OCI-LY7 (cell line): Measurements from ENCODE around the gene IGSF21.

Source experiments
- EZH2phosphoT487 ChIP-seq: fragments of 200-600 bp; sonication (generic); IDR thresholded peaks from 2 replicates; pipeline ENCODE4 v1.6.1; 2018; ENCODE audit warnings: low read depth, borderline replicate concordance, mild to moderate bottlenecking, mixed run types, antibody characterized with exemption, low read length, moderate library complexity, mixed read lengths
- TF ChIP-seq, protein P1 (sequence below): fragments of 200-600 bp; sonication (generic); conservative IDR thresholded peaks from 2 replicates; pipeline ENCODE4 v1.5.1; 2014; ENCODE audit warnings: mild to moderate bottlenecking, antibody characterized with exemption, low read length, moderate library complexity, mixed read lengths

DNA sequence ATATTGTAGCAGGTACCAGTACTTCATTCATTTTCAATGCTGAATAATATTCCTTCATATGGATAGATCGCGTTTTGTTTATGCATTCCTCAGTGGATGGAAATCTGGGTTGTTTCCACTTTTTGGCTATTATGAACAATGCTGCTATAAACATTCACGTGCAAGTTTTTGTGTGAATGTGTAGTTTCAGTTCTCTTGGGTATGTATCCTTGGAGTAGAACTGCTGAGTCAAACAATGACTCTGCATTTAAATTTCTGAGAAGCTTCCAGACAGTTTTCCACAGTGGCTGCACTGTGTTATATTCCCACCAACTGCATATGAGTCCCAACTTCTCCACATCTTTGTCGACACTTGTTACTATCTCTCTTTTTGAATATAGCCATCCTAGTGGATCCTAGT is 235.1 kb downstream of the IGSF21 start:
- TF ChIP-seq, protein P1, sequence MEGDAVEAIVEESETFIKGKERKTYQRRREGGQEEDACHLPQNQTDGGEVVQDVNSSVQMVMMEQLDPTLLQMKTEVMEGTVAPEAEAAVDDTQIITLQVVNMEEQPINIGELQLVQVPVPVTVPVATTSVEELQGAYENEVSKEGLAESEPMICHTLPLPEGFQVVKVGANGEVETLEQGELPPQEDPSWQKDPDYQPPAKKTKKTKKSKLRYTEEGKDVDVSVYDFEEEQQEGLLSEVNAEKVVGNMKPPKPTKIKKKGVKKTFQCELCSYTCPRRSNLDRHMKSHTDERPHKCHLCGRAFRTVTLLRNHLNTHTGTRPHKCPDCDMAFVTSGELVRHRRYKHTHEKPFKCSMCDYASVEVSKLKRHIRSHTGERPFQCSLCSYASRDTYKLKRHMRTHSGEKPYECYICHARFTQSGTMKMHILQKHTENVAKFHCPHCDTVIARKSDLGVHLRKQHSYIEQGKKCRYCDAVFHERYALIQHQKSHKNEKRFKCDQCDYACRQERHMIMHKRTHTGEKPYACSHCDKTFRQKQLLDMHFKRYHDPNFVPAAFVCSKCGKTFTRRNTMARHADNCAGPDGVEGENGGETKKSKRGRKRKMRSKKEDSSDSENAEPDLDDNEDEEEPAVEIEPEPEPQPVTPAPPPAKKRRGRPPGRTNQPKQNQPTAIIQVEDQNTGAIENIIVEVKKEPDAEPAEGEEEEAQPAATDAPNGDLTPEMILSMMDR: no peak
- TF ChIP-seq EZH2phosphoT487: no peak
